ENCODE data around the gene SLC22A15.

SLC22A15 gene

DNA sequence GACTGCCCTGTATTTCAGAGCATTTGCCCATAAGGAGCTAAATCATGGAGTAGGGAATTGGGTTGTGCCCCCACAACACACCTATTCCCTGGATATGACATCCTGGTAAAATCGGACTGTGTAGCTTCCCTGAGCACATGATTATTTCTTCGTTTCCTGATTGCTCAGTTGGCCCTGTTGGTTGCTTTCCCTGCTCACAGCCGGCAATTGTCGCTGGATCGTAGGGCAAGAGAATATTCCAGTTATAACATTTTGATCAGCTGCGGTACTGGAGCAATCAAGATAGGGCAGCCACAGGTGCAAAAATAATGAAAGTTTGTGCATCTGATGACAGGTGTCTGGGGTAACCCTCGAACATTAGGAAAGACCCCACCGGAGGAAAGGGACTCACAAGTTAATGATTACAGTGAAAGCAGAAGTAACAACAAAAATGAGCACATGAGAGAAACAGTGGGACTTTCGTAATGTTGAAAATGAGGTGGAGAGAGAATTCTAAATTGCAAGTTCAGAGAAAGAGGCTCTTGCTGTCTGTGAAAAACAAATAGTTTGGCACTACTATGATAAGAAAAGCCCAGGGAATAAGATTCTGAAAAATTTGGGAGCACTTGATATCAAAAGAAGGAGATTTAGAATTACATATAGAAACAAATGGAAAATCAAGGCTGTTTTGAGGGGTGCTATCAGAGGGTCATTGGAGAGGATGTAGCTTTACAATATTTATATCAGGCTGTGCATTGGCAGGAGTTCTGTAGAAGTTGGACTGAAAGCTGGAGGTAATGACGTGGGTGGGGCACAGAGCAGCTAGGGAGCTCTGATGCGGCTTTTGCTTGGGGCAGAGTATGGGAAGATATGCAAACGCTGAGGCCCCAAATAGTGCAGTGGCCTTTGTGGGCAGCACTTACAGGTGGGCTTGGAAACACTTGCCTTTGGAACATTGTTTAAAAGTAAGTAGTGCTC, 134.5 kb downstream of the SLC22A15 start, which contains the start of gene MAB21L3:
Gene MAB21L3 (plus strand): TSS at position 833 of the 957 bp plus-strand sequence. CDS start 1,217 bp downstream, outside the sequence.
- no peak for DNase-seq

DNA sequence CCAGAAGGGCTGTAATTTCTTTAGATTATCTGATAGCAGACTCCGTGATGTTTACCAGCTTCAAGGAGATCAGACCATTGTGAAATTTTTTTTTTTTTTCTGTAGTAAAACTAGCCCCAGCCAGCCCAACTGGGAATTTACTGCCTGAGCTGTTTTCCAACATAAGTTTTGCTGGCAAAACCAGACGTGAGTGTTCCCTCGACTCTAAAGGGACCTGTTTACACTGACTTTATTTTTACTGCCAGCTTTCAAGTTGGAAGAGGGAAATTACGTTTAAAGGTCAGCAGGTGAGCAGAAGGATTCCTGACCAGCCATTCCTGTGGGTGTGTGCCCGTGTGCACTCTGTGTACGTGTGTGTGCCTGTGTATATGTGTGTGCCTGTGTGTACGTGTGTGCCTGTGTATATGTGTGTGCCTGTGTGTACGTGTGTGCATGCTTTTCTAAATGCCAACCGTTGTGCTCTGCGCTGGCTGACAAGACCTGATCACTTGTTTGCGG, 135.3 kb downstream of the SLC22A15 start:
- no peak for DNase-seq

DNA sequence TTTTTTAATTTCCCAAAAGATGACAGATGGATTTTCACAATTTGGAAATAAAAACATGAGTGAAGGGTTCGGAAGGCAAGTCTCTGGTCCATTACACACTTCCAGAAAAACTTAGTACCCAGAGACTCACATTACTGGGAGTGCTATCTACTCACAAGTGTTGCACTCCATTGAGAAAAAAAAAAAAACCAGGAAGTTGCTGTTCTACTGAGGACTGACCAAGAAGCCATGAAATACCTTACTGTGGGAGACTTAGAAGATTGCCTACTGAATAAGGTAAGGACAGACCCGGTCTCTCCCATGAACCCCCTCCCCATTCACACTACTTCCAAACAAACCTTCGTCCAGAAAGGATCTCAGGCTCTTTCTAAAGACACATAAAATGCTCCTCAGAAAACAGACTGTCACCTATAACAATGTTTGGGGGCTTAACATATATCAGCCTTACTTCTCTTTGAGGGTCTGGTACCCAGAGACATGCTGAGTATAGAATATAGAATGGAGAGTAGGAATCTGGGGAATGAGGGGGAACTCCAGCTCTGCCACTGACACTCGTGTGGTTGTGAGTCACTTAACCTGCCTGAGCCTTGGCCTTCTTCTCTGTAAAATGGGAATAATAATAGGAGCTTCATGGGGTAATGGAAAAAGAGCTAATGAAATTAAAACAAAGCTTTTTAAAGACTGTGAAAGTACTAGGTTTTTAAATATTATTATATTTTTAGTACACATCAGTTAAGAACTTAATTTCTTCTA, 136.3 kb downstream of the SLC22A15 start:
- no peak for DNase-seq

DNA sequence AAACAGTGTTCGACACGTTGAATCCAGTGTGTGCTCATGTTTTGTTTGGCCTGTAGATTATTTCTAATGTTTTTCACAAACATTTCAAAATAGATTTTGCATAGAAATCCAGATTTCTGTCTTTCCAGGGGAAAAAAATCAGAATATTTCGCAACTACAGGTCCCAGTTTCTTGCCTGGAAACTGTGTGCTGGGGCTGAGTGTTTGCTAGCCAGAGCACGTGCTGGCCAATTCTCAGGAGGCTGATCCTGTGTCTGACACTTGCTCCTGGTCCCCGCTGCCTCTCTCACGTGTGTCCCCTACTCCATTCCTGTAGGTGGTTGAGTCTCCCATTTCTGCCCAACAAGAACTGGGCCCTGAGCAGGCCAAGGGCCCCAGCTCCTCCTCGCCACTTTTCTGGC, 137.3 kb downstream of the SLC22A15 start:
- no peak for DNase-seq

DNA sequence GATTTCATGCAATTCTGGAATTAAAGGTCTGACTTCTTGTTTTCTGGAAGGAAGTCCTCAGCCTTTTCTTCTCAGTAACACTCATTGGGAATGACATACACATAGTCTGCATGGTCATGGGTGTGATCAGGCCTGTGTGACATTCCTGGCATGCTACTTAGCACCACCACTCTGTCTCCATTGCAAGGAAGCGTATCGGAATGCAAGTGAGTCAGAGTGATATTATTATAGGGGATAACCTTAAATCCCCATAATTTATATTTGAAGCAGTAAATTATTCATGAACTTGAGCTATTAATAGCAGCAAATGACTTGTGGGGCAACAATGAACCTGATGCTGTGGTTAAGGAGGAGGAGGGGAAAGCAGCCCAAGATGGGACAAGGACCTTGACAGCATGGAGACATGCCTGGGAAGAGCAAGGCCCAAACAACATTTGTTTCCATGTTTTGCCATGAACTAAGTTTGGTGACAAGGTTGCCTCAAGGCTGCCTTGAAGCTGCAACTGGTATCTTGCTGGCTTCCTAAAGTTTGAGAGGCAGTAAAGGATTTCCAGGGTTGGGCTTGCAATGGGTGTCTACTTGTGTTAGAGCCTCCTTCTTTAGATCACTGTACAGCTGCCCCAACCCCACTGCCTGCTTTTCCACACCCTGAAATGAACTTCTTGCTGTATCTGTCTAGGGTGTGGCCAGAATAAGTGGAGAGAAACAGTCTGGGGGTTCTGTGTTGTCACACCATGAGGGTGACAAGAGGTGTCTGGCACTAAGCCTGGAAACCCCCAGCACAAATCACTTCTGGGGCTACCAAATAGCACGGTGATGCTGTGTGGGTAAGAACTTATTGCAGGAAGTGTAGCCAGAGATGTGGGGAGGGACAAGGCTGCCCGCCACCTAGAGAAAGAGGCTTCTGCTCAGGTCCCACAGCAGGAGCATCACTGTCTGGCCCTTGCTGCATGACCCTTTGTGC, 139.4 kb downstream of the SLC22A15 start:
- DNase-seq: no peak

DNA sequence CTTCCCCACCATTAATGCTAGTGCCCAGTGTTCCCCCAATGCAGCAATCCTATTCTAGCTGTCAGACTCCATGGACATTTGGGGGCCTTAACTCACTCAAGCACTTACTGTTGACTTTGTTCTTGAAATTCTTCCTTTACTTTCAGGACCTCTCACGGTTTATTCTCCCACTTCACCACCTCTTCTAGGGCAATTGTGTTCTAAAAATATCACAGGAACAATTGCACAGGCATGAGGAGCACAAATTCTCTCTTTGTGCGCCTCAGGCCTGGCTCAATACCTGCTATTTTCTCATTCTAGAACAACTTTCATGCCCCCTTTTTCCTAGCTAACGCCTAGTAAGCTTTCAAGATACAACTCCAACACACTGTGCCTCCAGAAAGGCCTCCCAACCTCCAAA, 142.2 kb downstream of the SLC22A15 start:
- no peak for DNase-seq
